GM23338 (cell line): Measurements from ENCODE around the gene GPATCH2. TPM values are rescaled to one million over a fixed set of nuclear protein-coding genes. Genes with fewer than 3 reads are reported as not detected.

Experiments used
- ATAC-seq: fragments of 200-7000 bp; cut with Tn5 transposase; 3 replicates; pipeline ENCODE4 v1.9.1; 2020
- DNase-seq: peaks from one replicate; pipeline ENCODE4 v3.0.0-alpha.2; 2015; ENCODE audit warnings: low spot score
- H2AFZ ChIP-seq: fragments of 200-600 bp; sonication (generic); 2 replicates; pipeline ENCODE4 v1.8.0; 2016; ENCODE audit warnings: antibody characterized with exemption, mild to moderate bottlenecking, moderate library complexity
- H3F3A ChIP-seq: fragments of 200-600 bp; sonication (generic); replicated peaks from 2 replicates; pipeline ENCODE4 v1.8.0; 2017; ENCODE audit warnings: antibody characterized with exemption, mixed run types, low read depth
- H3K27ac ChIP-seq: fragments of 200-600 bp; sonication (generic); 2 replicates; pipeline ENCODE4 v1.6.1; 2016; ENCODE audit warnings: low read depth
- H3K27me3 ChIP-seq: fragments of 200-600 bp; sonication (generic); 2 replicates; pipeline ENCODE4 v1.8.0; 2016; ENCODE audit warnings: mild to moderate bottlenecking, mixed run types, moderate library complexity; ENCODE audit not compliant: insufficient read depth
- H3K36me3 ChIP-seq: fragments of 200-600 bp; sonication (generic); 2 replicates; pipeline ENCODE4 v1.8.0; 2016; ENCODE audit warnings: mild to moderate bottlenecking; ENCODE audit not compliant: insufficient read depth
- H3K4me1 ChIP-seq: fragments of 200-600 bp; sonication (generic); 2 replicates; pipeline ENCODE4 v1.8.0; 2016; ENCODE audit warnings: mild to moderate bottlenecking, moderate library complexity; ENCODE audit not compliant: insufficient read depth
- H3K4me2 ChIP-seq: fragments of 200-600 bp; sonication (generic); 2 replicates; pipeline ENCODE4 v1.7.1; 2017; ENCODE audit warnings: mixed run types
- H3K4me3 ChIP-seq: fragments of 200-600 bp; sonication (generic); 2 replicates; pipeline ENCODE4 v1.6.1; 2016; ENCODE audit warnings: mixed run types
- H3K79me2 ChIP-seq: fragments of 200-600 bp; sonication (generic); replicated peaks from 2 replicates; pipeline ENCODE4 v1.8.0; 2017; ENCODE audit warnings: mild to moderate bottlenecking; ENCODE audit not compliant: insufficient read depth
- H3K9me2 ChIP-seq: fragments of 200-600 bp; sonication (generic); 2 replicates; pipeline ENCODE4 v1.8.0; 2017; ENCODE audit not compliant: insufficient read depth
- H4K20me1 ChIP-seq: fragments of 200-600 bp; sonication (generic); replicated peaks from 2 replicates; pipeline ENCODE4 v1.8.0; 2017; ENCODE audit warnings: mild to moderate bottlenecking; ENCODE audit not compliant: insufficient read depth
- H3K27ac Mint-ChIP-seq: 2 replicates; pipeline ENCODE4 v1.8.0; 2020; ENCODE audit warnings: inconsistent platforms, mild to moderate bottlenecking, moderate library complexity, mixed read lengths
- H3K27me3 Mint-ChIP-seq: 3 replicates; pipeline ENCODE4 v1.8.0; 2022; ENCODE audit warnings: low read depth, mild to moderate bottlenecking, moderate library complexity, mixed read lengths, inconsistent platforms; ENCODE audit not compliant: insufficient read depth, poor library complexity
- H3K36me3 Mint-ChIP-seq: 3 replicates; pipeline ENCODE4 v1.8.0; 2021; ENCODE audit warnings: low read depth, mild to moderate bottlenecking, inconsistent platforms, moderate library complexity, mixed read lengths
- H3K4me1 Mint-ChIP-seq: 3 replicates; pipeline ENCODE4 v1.8.0; 2020; ENCODE audit warnings: mild to moderate bottlenecking, inconsistent platforms, mixed read lengths
- H3K4me3 Mint-ChIP-seq: 3 replicates; pipeline ENCODE4 v1.8.0; 2021; ENCODE audit warnings: moderate library complexity, mild to moderate bottlenecking, inconsistent platforms, mixed read lengths
- H3K9me3 Mint-ChIP-seq: 3 replicates; pipeline ENCODE4 v1.8.0; 2020; ENCODE audit warnings: moderate library complexity, mild to moderate bottlenecking, inconsistent platforms, mixed read lengths
- CREB1 ChIP-seq: fragments of 250-450 bp; sonication (Bioruptor Pico); IDR thresholded peaks from 2 replicates; pipeline ENCODE4 v1.5.0; 2020; ENCODE audit warnings: low read depth, mild to moderate bottlenecking, moderate library complexity
- CTCF ChIP-seq, 2 experiments: fragments of 200-600 bp in 1 of 2; sonication (generic) in 1 of 2; conservative IDR thresholded peaks; 2 replicates each; pipeline versions ENCODE4 v1.5.1 to v1.6.1; 2016 to 2017; ENCODE audit warnings: antibody characterized with exemption in 2 of 2, low read depth in 2 of 2, mild to moderate bottlenecking in 2 of 2, moderate library complexity in 1 of 2
- EZH2phosphoT487 ChIP-seq: fragments of 200-600 bp; sonication (generic); IDR thresholded peaks from one replicate; pipeline ENCODE4 v1.8.1; 2018; ENCODE audit warnings: antibody characterized with exemption; ENCODE audit not compliant: unreplicated experiment
- JUNB ChIP-seq: IDR thresholded peaks from one replicate; pipeline ENCODE4 v1.6.1; 2016; ENCODE audit warnings: antibody characterized with exemption; ENCODE audit not compliant: unreplicated experiment
- ZNF114 ChIP-seq: fragments of 250-450 bp; sonication (Bioruptor Pico); IDR thresholded peaks from 2 replicates; pipeline ENCODE4 v1.5.0; 2020; ENCODE audit warnings: mild to moderate bottlenecking, moderate library complexity
- ZNF331 ChIP-seq: fragments of 250-450 bp; sonication (Bioruptor Pico); IDR thresholded peaks from 2 replicates; pipeline ENCODE4 v1.5.0; 2020; ENCODE audit warnings: low read depth, mild to moderate bottlenecking, moderate library complexity
- ZNF462 ChIP-seq: fragments of 250-450 bp; sonication (Bioruptor Pico); IDR thresholded peaks from 2 replicates; pipeline ENCODE4 v1.5.0; 2020; ENCODE audit warnings: mild to moderate bottlenecking, moderate library complexity
- polyA plus RNA-seq: library from polyadenylated mRNA; unstranded; fragments of >200 nt; fragmentation: Nextera tagmentation; extraction: Ambion mirVana; gene quantifications from 2 replicates; pipeline ENCODE4 v1.2.1, GENCODE V29; 2016
- total RNA-seq: library from RNA; depleted of rRNA; stranded (reverse); fragments of >200 nt; shearing (Covaris generic); gene quantifications from 2 replicates; pipeline ENCODE4 v1.2.3, GENCODE V29; 2014
- TF ChIP-seq, protein P1 (sequence below): IDR thresholded peaks from one replicate; pipeline ENCODE4 v1.6.1; 2018; ENCODE audit warnings: antibody characterized with exemption; ENCODE audit not compliant: unreplicated experiment
- TF ChIP-seq, protein P2 (sequence below): IDR thresholded peaks from 2 replicates; pipeline ENCODE4 v1.6.1; 2016; ENCODE audit warnings: antibody characterized with exemption

GPATCH2 gene
- total and polyA plus RNA-seq, 2 experiments from 2014 or later: 12.3 to 26.7 TPM

GRCh38 chr1:217602380-217602779, 28.5 kb downstream of the GPATCH2 start (continued):
- no peak for TF ChIP-seq ZNF462 (CRISPR knock-in tag)
- TF ChIP-seq, protein P1, sequence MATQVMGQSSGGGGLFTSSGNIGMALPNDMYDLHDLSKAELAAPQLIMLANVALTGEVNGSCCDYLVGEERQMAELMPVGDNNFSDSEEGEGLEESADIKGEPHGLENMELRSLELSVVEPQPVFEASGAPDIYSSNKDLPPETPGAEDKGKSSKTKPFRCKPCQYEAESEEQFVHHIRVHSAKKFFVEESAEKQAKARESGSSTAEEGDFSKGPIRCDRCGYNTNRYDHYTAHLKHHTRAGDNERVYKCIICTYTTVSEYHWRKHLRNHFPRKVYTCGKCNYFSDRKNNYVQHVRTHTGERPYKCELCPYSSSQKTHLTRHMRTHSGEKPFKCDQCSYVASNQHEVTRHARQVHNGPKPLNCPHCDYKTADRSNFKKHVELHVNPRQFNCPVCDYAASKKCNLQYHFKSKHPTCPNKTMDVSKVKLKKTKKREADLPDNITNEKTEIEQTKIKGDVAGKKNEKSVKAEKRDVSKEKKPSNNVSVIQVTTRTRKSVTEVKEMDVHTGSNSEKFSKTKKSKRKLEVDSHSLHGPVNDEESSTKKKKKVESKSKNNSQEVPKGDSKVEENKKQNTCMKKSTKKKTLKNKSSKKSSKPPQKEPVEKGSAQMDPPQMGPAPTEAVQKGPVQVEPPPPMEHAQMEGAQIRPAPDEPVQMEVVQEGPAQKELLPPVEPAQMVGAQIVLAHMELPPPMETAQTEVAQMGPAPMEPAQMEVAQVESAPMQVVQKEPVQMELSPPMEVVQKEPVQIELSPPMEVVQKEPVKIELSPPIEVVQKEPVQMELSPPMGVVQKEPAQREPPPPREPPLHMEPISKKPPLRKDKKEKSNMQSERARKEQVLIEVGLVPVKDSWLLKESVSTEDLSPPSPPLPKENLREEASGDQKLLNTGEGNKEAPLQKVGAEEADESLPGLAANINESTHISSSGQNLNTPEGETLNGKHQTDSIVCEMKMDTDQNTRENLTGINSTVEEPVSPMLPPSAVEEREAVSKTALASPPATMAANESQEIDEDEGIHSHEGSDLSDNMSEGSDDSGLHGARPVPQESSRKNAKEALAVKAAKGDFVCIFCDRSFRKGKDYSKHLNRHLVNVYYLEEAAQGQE: no peak
- no peak for TF ChIP-seq ZNF114
- no peak for TF ChIP-seq CREB1 (CRISPR knock-in tag)
- no peak for TF ChIP-seq EZH2phosphoT487

DNA sequence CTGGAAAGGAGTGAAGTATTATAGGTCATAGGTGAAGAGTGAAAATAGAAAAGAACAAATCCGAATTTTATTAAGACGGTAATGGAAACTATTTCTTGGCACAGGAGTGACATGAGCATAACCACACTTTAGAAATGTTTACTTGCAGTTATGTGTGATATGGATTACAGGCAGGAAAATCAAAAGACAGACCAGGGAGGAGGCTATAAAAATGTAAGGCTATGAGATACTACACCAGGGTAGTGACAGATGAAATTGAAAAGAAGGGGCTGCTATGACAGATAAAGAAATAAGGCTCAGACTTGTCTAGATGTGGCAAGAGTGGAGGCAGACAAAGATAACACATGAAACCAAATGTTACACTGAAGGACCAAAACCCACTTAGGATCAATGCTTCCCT, 31.7 kb downstream of the GPATCH2 start:
- no peak for ATAC-seq
- TF ChIP-seq CTCF (conservative IDR thresholded peaks at IDR 0.05; ENCODE audit: low read depth in 2 of 2) (no peak), ZNF331 (no peak), JUNB (no peak), ZNF114 (no peak)
- TF ChIP-seq, protein P1: no peak
- TF ChIP-seq, protein P2, sequence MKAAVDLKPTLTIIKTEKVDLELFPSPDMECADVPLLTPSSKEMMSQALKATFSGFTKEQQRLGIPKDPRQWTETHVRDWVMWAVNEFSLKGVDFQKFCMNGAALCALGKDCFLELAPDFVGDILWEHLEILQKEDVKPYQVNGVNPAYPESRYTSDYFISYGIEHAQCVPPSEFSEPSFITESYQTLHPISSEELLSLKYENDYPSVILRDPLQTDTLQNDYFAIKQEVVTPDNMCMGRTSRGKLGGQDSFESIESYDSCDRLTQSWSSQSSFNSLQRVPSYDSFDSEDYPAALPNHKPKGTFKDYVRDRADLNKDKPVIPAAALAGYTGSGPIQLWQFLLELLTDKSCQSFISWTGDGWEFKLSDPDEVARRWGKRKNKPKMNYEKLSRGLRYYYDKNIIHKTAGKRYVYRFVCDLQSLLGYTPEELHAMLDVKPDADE: no peak

More for the DNA sequence above, 31.7 kb downstream of the GPATCH2 start:
- H3K4me2 ChIP-seq: no peak overlapping the region
- DNase-seq: no peak
- H2AFZ ChIP-seq: no peak overlapping the region
- H3F3A ChIP-seq: no peaks in the 10 kb centered on the region
- H4K20me1 ChIP-seq: no peaks in the 10 kb centered on the region
- H3K27ac ChIP-seq: no peak overlapping the region
- Mint-ChIP-seq H3K4me1 (no peaks in the 10 kb centered on the region), H3K4me3 (no peak overlapping the region), H3K27ac (no peak overlapping the region), H3K27me3 (peaks cover 2% of the 10 kb centered on the region), H3K9me3 (no peaks in the 10 kb centered on the region), H3K36me3 (no peaks in the 10 kb centered on the region)
- no peaks in the 10 kb centered on the region for H3K9me2 ChIP-seq
- H3K36me3 ChIP-seq: no peaks in the 10 kb centered on the region
- H3K27me3 ChIP-seq: no peaks in the 10 kb centered on the region
- H3K4me1 ChIP-seq: no peaks in the 10 kb centered on the region
- no peak overlapping the region for H3K4me3 ChIP-seq
- H3K79me2 ChIP-seq: no peaks in the 10 kb centered on the region
